KOPT-K1 (cell line): ENCODE results near the gene SMIM22.

Experiments used
- H3K27ac ChIP-seq: fragments of 200-600 bp; sonication (generic); 2 replicates; pipeline ENCODE4 v1.5.1; 2016; ENCODE audit warnings: antibody characterized with exemption, mild to moderate bottlenecking, low read depth, low read length; ENCODE audit not compliant: poor library complexity, severe bottlenecking
- H3K36me3 ChIP-seq: fragments of 200-600 bp; sonication (generic); 2 replicates; pipeline ENCODE4 v1.5.1; 2017; ENCODE audit warnings: antibody characterized with exemption, mild to moderate bottlenecking, low read length, moderate library complexity; ENCODE audit not compliant: insufficient read depth
- H3K9me3 ChIP-seq: fragments of 200-600 bp; sonication (generic); 2 replicates; pipeline ENCODE4 v1.5.1; 2017; ENCODE audit warnings: antibody characterized with exemption, low read length, mild to moderate bottlenecking; ENCODE audit not compliant: insufficient read depth, poor library complexity, severe bottlenecking

SMIM22 gene

DNA sequence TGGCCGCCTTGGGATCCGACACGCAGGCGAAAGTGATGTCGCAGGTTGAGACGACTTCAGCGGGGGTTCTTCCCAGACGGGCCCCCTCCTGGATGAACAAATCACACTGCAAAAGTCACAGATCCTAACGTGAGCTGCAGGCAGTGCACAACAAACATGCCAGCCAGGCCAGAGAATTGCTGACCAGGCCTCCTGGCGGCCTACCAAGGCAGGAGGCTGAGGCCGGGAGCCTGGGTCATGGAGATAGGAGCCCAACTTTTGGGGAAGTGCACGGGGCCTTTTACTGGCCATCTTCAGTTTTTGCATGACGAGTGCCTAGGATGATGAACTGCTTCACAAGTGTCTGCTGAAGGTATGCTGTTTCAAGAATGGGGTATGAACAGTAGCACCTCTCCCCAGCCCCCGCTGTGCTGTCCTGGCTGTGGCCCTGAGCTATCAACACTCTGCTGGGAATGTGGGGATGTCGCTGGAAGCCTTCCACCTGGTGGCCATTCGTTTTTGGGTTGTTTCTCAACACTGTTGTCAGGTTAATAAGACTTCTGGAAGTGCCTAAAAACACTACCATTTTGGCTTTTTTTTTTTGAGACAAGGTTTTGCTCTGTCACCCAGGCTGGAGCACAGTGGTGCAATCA is 19.5 kb downstream of the SMIM22 start:
- Histone ChIP-seq H3K36me3 (peaks cover 94% of the 10 kb centered on the region), H3K9me3 (no peaks in the 10 kb centered on the region), H3K27ac (no peak overlapping the region)

DNA sequence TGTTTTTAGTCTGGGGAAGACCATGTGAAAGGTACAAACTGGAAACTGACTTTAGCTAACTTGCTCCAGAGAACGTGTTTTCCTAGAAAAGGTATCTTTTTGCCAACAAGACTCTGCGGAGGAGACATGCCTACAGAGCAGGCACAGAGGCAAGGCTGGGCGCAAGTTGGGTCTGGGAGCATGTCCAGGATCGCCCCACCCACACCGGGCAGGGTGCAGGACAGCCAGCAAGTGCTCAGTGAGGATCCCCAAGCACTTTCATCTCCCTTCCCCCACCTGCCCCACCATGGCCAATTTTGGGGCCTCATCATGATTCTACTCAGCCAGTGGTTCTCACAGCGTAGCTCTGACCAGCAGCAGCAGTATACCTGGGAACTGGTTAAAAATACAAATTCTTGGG is 25.5 kb downstream of the SMIM22 start:
- H3K27ac ChIP-seq = no peak overlapping the region
- H3K9me3 ChIP-seq = no peaks in the 10 kb centered on the region
- peaks cover 97% of the 10 kb centered on the region for H3K36me3 ChIP-seq

DNA sequence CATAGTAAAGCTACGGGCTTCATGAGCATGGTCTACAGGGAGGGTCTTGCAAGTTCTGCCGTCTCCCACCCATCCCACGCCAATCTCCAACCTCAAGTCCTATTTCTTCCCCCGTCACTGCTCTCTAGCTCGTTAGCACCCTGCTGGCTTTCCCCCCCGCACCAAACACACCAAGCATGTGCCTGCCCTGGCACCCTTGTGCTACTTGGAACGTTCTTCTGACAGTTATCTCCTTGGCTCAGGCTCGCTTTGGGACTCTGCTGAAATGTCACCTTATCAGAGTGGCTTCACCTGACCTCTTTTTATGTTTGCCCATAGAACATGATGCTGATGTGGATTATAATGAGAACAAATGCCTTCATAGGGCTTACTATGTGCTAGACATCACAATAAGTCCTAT is 30.0 kb downstream of the SMIM22 start:
- Histone ChIP-seq H3K9me3 (no peaks in the 10 kb centered on the region), H3K36me3 (peaks cover 97% of the 10 kb centered on the region), H3K27ac (no peak overlapping the region)

DNA sequence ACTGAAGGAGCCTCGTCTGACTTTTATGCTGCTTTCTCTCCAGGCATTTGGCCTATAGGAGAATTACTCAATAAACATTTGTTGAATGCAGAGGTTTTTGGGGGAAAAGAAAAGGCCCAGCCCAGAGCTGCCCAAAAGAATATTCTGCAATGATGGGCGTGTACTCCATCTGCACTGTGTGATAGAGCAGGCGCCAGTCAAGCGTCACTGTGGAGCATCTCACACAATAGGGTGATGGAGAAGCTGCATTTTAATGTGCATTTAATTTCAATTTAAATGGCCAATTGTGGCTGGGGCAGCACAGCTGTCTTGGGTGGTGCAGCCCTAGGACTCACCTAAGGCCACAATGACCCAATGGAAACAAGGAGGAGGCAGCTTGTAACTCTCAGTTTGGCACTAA is 31.4 kb downstream of the SMIM22 start:
- Histone ChIP-seq H3K36me3 (peaks cover 97% of the 10 kb centered on the region), H3K27ac (no peak overlapping the region), H3K9me3 (no peaks in the 10 kb centered on the region)

DNA sequence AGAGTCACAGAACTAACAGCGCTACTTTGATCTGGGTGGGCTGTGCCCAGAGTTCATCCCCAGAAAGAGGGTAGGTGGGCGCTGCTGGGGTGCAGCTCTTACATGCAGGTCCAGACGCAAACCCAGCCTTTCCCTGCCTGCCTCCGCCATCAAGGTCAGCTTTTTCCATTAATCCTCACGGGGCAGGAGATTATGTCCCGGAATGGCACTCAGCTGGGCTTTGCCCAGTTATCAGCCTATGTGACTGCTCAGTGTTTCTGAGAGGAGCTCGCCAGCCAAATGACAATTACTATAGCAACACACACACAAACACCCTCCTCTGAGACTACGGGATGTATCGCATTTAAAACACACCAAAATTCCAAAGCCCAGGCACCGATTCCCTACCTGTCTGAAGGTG is 31.8 kb downstream of the SMIM22 start:
- Histone ChIP-seq H3K9me3 (no peaks in the 10 kb centered on the region), H3K27ac (no peak overlapping the region), H3K36me3 (peaks cover 97% of the 10 kb centered on the region)

DNA sequence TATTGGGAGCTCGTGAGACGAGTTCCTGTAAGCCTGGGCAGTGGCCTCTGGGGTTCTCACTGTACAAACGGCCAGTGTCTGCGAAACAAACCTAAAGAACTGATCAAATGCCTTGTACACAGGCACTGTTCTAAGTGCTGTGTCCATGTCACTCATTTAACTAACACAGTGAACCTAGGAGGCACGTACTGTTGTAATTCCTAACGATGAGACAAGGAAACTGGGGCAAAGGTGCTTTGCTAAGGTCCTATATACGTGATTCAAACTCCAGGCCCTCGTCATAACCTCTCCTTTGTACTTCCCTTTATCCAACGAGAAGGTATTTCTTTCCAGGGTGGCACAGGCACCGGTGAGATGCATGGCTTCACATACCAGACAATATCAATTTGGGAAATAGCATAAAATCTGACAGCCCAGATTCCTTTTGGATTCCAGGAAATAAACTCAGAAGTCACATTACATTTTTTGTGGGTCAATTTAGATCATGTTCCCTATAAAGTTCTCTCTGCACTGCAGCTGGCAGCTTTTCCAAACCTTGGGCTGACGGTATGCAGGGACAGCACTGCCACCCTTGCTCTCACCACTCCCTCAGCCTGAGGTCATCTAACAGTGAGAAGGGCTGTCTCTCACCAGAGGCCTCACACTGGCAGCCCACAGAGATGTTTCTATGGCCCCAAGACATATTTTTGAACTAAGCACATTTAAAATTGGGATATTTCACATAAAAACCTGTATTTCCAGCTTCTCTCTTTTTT is 33.6 kb downstream of the SMIM22 start:
- Histone ChIP-seq H3K27ac (no peak overlapping the region), H3K36me3 (peaks cover 97% of the 10 kb centered on the region), H3K9me3 (no peaks in the 10 kb centered on the region)

DNA sequence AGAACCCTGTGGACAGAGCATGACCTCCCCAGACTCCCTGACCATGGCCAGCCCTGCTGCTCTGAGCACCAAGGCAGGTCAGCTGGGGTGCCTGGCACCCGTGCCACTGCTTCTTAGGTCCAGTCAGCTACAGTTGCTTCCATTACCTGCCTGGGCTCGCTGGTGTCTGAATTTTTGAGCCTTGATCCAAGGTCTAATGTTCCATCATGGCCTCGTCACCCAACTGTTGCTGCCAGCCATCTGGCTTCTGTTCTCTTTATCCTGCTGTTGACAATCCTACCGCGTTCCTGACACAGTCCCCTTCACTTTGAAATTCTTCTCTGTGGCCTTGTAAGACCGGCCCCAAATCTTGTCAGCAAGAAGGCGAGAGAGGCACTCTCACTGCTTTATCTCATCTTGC is 35.2 kb downstream of the SMIM22 start:
- Histone ChIP-seq H3K9me3 (no peaks in the 10 kb centered on the region), H3K36me3 (peaks cover 97% of the 10 kb centered on the region), H3K27ac (no peak overlapping the region)

DNA sequence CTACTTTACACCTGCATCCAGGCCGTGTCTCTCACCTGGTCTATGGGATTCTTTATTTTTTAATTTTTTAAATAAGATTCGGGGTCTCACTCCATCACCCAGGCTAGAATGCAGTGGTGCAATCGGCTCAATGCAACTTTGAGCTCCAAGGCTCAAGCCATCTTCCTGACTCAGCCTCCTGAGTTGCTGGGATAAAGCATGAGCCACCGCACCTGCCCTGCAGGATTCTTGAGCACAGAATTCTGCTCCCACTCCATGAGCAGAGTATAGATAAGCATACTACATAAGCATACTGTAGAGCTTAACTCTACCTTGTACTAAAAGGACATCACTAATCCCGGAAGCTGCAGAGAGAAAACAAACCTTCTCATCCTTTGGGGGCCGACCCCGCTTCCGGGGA is 36.4 kb downstream of the SMIM22 start:
- Histone ChIP-seq H3K9me3 (no peaks in the 10 kb centered on the region), H3K36me3 (peaks cover 97% of the 10 kb centered on the region), H3K27ac (no peak overlapping the region)

DNA sequence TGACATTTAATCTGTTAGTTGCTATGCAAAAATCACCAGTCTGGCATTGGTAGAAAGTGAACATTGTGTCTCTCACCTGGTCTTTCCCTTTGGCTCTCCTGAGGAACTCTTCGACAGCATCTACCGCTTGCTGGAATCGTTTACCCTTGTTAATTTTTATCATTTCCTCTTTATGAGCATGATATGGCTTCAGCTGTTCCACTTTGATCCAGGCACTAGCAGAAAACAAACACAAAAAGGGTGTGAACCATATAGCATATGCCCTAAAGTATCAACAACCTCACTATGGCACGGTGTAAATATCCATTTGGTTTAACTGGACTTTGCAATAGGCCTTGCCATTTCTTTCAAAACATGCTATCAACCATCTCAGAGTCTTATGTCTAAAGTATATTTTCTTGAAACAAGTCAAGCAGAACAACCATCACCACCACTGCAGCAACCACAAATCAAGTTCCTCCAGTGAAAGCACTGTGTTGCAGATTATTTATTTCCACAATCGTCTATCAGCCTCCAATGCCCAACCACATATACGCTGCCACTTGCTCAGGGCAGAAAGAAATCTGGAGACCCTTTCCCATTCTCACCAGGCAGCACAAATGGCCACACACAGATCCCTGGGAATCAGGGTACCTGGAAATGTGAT is 37.7 kb downstream of the SMIM22 start:
- H3K27ac ChIP-seq = no peak overlapping the region
- H3K9me3 ChIP-seq = no peaks in the 10 kb centered on the region
- H3K36me3 ChIP-seq = peaks cover 94% of the 10 kb centered on the region

DNA sequence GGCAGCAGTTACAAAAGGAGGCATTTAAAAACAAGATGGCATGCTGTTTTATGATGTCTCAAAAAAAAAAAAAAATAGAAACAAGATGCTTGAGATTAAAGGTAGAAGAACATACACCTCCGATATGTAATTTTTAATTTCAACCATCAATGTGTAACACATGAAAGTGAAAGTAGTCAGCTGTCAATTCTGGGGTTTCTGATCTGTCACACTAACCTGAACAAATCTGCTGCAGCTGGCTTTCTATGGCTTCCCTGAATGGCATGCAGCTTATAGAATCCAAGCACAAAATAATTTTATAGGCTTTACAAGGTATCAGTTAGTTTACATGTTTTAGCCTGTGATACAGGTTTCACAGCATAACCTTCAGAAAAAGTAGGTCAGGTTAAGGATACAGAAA is 38.4 kb downstream of the SMIM22 start:
- peaks cover 97% of the 10 kb centered on the region for H3K36me3 ChIP-seq

DNA sequence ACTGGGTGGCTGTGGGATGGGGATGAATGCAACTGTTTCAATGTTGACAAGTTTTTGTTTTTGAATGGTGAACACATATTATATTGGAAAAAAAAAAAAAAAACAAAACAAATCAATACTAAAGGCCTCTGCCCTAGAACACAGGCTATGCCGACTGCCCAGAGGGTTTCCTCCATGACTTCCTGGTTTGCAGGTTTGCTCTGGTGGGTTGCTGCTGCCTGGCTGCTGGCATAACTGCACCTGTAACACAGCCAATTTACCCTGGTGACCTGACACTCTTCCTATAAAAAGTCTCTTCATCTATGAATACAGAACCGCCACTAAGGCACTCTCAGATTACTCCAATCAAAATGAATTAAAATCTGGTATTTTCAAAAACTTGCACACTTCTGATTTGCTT is 41.6 kb downstream of the SMIM22 start:
- Histone ChIP-seq H3K36me3 (peaks cover 97% of the 10 kb centered on the region), H3K27ac (no peak overlapping the region), H3K9me3 (no peaks in the 10 kb centered on the region)

More for the DNA sequence above, 38.4 kb downstream of the SMIM22 start:
- Histone ChIP-seq H3K9me3 (no peaks in the 10 kb centered on the region), H3K27ac (no peak overlapping the region)

DNA sequence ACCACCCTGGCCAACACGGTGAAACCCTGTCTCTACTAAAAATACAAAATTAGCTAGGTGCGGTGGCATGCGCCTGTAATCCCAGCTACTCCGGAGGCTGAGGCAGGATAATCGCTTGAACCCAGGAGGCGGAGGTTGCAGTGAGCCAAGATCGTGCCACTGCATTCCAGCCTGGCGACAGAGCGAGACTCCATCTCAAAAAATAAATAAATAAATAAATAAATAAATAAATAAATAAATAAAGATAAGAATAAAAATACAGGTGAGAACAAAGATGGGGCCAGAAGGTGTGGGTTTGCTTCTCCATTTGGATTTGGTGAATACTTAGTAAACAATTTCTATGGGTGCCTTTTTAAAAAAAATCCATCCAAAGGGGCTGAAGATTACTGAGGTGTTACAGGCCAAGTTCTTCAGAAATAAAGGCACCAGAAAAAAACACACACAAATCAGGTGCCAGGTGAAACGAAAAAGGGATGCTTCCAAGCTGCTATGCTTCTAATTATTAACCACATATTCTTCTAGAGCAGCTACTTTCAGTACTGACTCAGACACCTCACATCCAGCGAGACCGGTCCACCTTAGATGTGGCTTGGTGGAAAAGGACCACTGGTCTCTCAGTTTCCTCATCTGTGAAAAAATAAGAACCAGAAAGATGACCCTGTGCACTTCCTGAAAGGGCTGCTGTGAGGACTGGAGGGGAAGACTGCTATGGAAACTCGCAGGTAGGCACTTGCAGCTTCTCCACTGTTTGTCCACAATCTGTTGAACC is 42.7 kb downstream of the SMIM22 start:
- Histone ChIP-seq H3K36me3 (peaks cover 97% of the 10 kb centered on the region), H3K9me3 (no peaks in the 10 kb centered on the region), H3K27ac (no peak overlapping the region)

DNA sequence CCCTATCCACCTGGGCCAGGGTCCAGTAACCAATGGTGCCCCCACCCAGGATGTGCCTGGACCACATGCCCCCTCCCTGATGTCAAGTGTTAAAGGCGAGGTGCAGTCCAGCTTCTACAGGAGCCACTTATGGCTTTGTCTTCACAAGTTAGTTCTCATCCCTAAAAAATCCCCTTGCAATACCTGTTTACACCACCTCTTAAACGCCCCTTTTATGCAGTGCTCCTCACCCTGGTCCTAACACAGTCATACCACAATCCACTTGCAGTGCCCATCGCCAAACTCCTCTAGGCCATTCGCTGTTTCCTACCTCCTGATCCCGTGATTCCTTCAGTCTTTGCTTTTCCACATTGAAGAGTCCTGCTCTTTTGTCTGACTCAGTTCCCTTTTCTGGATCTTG is 44.8 kb downstream of the SMIM22 start:
- H3K36me3 ChIP-seq = peaks cover 97% of the 10 kb centered on the region
- no peak overlapping the region for H3K27ac ChIP-seq
- no peaks in the 10 kb centered on the region for H3K9me3 ChIP-seq

DNA sequence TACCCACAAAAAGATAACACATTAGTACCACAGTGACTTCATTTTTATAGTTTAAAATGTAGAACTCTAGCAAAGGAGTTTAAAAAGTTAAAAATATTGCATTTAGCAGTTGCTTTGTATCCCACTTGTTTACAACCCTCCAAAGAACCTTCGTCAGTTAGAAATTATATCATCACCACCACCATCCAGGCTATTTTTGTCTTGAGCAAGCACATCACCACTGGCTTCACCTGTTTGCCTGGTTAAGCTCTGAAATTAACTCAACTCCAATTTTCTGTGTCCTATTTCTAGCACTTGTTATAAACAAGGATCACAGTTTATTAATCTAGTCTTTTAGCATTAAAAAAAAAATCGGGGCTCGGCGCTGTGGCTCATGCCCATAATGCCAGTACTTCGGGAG is 45.8 kb downstream of the SMIM22 start:
- Histone ChIP-seq H3K9me3 (no peaks in the 10 kb centered on the region), H3K36me3 (peaks cover 96% of the 10 kb centered on the region), H3K27ac (no peak overlapping the region)
